HG03439 (cell line): ENCODE data around the gene FGF9.

ENCODE experiments used
- ATAC-seq: cut with Tn5 transposase; IDR thresholded peaks from one replicate; pipeline ENCODE4 v1.9.1; 2021; ENCODE audit warnings: mild to moderate bottlenecking, moderate library complexity; ENCODE audit not compliant: unreplicated experiment

The FGF9 gene

GRCh38 chr13:21703846-21704245 is 33.0 kb downstream of the FGF9 start:
- no peak for ATAC-seq

DNA sequence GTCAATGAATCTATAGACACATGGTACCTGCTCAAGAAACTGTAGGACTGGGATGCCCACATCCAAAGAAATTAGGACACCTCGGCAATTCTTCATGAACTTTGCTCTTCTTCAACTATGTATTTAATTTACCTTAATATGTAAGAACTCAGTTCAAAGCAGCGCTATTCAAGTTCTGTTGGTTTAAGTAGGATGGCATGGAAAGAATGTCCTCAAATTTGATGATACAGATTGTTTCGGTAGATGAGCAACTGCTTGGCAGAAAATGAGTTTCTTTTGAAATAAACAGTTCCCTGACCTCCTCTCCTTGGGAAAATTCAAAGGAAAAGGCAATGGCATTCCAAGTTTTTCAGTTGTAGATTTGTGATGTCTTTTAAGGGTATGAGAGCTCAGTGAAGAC is 36.7 kb downstream of the FGF9 start:
- ATAC-seq: no peak

GRCh38 chr13:21709697-21710096 is 38.8 kb downstream of the FGF9 start:
- ATAC-seq: no peak

- ATAC-seq: no peak
Observed at GRCh38 chr13:21710163-21710562, 39.3 kb downstream of the FGF9 start.

DNA sequence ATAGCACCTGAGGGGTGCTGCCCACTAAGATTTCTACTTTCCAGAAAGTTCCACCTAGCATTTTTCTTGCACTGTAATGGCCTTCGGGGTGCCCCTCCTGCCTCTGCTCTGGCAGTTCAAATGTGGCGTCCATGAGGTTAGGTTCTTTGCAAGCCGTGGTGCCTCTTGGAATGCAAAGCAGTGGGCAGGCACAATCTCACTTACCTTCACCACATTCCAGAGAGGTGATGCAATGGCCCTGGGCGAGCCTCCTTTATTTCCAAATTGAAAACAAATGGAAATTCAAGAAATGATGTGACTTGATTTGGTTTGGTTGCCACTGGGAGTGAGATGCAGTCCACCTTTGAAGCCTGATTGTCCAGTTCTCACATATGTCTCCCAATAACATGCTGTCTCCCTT is 46.9 kb downstream of the FGF9 start:
- ATAC-seq: no peak

DNA sequence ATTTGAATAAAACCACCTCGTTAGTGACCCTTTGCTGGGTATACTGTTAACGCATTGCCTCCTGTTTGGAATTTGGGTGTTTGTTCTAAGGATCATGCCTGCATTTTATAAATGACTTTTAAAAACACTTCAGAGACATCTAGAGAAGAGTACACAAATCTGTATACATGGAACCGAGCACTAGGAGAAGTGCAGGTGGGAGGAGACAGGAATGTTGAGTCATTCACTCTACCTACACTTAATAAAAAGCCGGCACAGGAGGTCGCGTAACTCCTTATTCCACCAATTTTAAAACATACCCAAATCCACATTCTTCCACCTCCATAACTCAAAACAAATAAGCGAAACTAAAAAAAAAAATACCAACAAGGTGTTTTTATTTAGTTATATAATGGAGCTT is 48.6 kb downstream of the FGF9 start:
- no peak for ATAC-seq

GRCh38 chr13:21723807-21724505 is 53.1 kb downstream of the FGF9 start:
- no peak for ATAC-seq

- ATAC-seq: no peak
Observed at GRCh38 chr13:21730186-21730880, 59.5 kb downstream of the FGF9 start.

- ATAC-seq: no peak
Observed at GRCh38 chr13:21733475-21734263, 62.8 kb downstream of the FGF9 start.

GRCh38 chr13:21734961-21735360 is 64.1 kb downstream of the FGF9 start:
- ATAC-seq: no peak

DNA sequence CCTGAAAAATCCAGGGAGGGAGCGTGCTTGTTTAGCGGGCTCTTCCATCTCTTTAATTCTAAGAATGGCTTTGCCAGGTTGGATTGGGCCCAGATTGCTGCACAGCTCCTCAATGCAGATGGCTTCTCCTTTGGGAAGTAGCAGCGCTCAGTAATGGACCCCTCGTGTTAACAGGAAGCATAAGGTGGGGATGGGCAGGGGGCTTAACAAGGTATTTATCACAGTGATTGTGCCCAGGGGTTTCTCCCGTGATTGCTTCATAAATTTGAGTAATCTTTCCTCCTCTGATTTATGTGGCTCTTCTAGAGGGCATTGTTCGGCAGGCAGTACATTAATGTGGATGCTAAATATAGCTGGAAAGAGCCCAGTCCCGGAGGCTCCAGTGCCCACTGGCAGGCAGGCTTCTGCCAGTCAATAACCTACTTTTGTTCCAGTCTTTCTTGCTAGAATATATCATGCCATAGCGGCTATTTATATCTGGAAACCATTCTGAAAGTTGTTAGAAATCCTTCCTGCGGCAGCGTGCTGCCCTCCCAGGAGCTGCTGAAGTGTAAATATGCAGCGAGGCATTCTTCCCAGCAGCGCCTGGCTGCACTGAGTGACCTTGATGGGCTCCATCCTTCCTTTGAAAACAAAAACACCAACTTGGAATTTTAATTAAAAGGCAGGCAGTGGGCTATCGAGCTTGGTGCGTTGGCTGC is 65.0 kb downstream of the FGF9 start:
- no peak for ATAC-seq

DNA sequence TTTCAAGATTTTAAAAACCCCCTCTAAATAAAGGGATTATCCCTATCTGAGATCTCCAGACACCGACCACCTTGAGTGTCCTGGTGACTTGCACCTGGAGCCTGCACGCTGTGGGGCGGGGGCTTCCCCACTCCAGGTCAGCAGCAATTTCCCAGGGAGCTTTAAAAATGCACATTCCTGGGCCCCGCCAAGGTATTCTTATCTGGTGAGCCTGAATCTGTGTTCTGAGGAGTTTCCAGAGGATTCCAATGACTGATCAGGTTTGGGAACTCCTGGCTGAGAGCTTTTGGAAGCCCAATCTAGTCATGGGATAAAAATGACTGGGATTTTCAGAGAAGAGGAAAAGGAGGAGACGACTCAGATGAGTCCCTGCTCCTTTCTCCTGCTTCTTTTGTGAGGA is 66.1 kb downstream of the FGF9 start:
- ATAC-seq: no peak

GRCh38 chr13:21738630-21739029 is 67.8 kb downstream of the FGF9 start:
- ATAC-seq: no peak

- ATAC-seq: no peak
Observed at GRCh38 chr13:21739771-21740170, 68.9 kb downstream of the FGF9 start.

- ATAC-seq: no peak
Observed at GRCh38 chr13:21741396-21741979, 70.6 kb downstream of the FGF9 start.

DNA sequence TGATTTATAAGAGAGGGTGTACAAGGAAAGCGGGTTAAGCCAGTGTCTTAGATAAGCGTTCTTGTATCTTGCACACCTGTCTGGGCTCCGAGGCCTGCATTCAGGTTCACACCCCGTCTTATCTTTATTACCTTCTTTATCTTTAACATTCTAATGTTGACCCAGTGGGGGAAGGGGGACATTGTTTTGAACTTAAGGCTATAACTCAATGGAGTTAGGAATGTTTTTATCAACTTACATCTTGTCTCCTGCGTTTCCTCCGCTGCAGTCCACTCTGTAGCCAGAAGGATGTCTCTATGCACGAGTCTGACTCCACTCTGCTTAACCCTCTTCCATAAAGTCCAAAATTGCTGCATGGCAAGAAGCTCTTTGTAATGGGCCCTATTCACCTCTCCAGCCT is 71.2 kb downstream of the FGF9 start:
- ATAC-seq: no peak

GRCh38 chr13:21744149-21744548 is 73.3 kb downstream of the FGF9 start:
- ATAC-seq: no peak

GRCh38 chr13:21745307-21745706 is 74.4 kb downstream of the FGF9 start:
- ATAC-seq: no peak

- no peak for ATAC-seq
Observed at GRCh38 chr13:21747456-21747855, 76.6 kb downstream of the FGF9 start.

- no peak for ATAC-seq
Observed at GRCh38 chr13:21748166-21748565, 77.3 kb downstream of the FGF9 start.

GRCh38 chr13:21749410-21749809 is 78.5 kb downstream of the FGF9 start:
- ATAC-seq: no peak
